Skeletal muscle satellite cell (primary cell): ENCODE measurements around the gene HIF1A. TPM values are rescaled to one million over a fixed set of nuclear protein-coding genes. Genes with fewer than 3 reads are reported as not detected.

ENCODE experiments used
- H3K27me3 ChIP-seq: 2 replicates; pipeline ENCODE4 v1.7.0; 2013; ENCODE audit warnings: low read length; ENCODE audit not compliant: control insufficient read depth, insufficient read depth
- H3K36me3 ChIP-seq: 2 replicates; pipeline ENCODE4 v1.7.0; 2013; ENCODE audit warnings: mild to moderate bottlenecking, control low read depth, low read length; ENCODE audit not compliant: insufficient read depth
- H3K4me1 ChIP-seq: 2 replicates; pipeline ENCODE4 v1.7.0; 2013; ENCODE audit warnings: low read length; ENCODE audit not compliant: control insufficient read depth, insufficient read depth
- H3K4me2 ChIP-seq: 2 replicates; pipeline ENCODE4 v1.7.0; 2013; ENCODE audit warnings: mild to moderate bottlenecking, low read length
- H3K4me3 ChIP-seq: 2 replicates; pipeline ENCODE4 v1.7.0; 2013; ENCODE audit warnings: low read length
- H3K9ac ChIP-seq: 2 replicates; pipeline ENCODE4 v1.7.0; 2013; ENCODE audit warnings: mild to moderate bottlenecking, low read depth, low read length, moderate library complexity
- H3K9me3 ChIP-seq: replicated peaks from 2 replicates; pipeline ENCODE4 v1.7.0; 2013; ENCODE audit warnings: mild to moderate bottlenecking, control low read depth, low read length
- total RNA-seq: library from RNA; depleted of rRNA; stranded (reverse); fragments of >200 nt; gene quantifications from 2 replicates; pipeline ENCODE4 v1.2.3, GENCODE V29; 2012; rRNA removed

The HIF1A gene
- total RNA-seq, result 339 and 489 TPM in 2 replicates

GRCh38 chr14:61694830-61695694 is at the start of gene HIF1A:
TSS of gene HIF1A (plus strand) at chr14:61695513. CDS start at chr14:61695805, 292 bp downstream.
- Histone ChIP-seq H3K4me2 (peak within 1 kb of the TSS; percentile 92), H3K27me3 (no peaks in the 10 kb centered on the region)

GRCh38 chr14:61646366-61647116 is 48.8 kb upstream of the HIF1A start:
- Histone ChIP-seq H3K4me1 (peaks cover 40% of the 10 kb centered on the region), H3K4me2 (no peak overlapping the region), H3K36me3 (no peaks in the 10 kb centered on the region), H3K27me3 (no peaks in the 10 kb centered on the region), H3K9me3 (no peaks in the 10 kb centered on the region), H3K9ac (no peak overlapping the region), H3K4me3 (no peak overlapping the region)

More at GRCh38 chr14:61694830-61695694, at the start of gene HIF1A:
- Histone ChIP-seq H3K4me3 (peak within 1 kb of the TSS; percentile 86), H3K9ac (peak within 1 kb of the TSS; percentile 98), H3K9me3 (no peaks in the 10 kb centered on the region), H3K36me3 (peaks cover 33% of the 10 kb centered on the region), H3K4me1 (peaks cover 13% of the 10 kb centered on the region)

GRCh38 chr14:61647704-61648103 is 47.6 kb upstream of the HIF1A start:
- Histone ChIP-seq H3K4me1 (peaks cover 31% of the 10 kb centered on the region), H3K36me3 (no peaks in the 10 kb centered on the region), H3K4me2 (no peak overlapping the region), H3K9ac (no peak overlapping the region), H3K9me3 (no peaks in the 10 kb centered on the region), H3K27me3 (no peaks in the 10 kb centered on the region), H3K4me3 (no peak overlapping the region)

- Histone ChIP-seq H3K9me3 (no peaks in the 10 kb centered on the region), H3K36me3 (no peaks in the 10 kb centered on the region), H3K4me3 (no peak overlapping the region), H3K4me2 (no peak overlapping the region), H3K27me3 (no peaks in the 10 kb centered on the region), H3K4me1 (peaks cover 31% of the 10 kb centered on the region), H3K9ac (no peak overlapping the region)
Observed at GRCh38 chr14:61648377-61648776, 46.9 kb upstream of the HIF1A start.

- no peak overlapping the region for H3K9ac ChIP-seq
- no peak overlapping the region for H3K4me3 ChIP-seq
- no peaks in the 10 kb centered on the region for H3K36me3 ChIP-seq
- no peaks in the 10 kb centered on the region for H3K9me3 ChIP-seq
- H3K4me2 ChIP-seq, result no peak overlapping the region
- no peaks in the 10 kb centered on the region for H3K27me3 ChIP-seq
- peaks cover 31% of the 10 kb centered on the region for H3K4me1 ChIP-seq
Observed at GRCh38 chr14:61649283-61649682, 46.0 kb upstream of the HIF1A start.

- no peak overlapping the region for H3K4me2 ChIP-seq
- no peaks in the 10 kb centered on the region for H3K9me3 ChIP-seq
- no peak overlapping the region for H3K9ac ChIP-seq
- no peaks in the 10 kb centered on the region for H3K27me3 ChIP-seq
- no peaks in the 10 kb centered on the region for H3K36me3 ChIP-seq
- H3K4me1 ChIP-seq, result peaks cover 20% of the 10 kb centered on the region
- no peak overlapping the region for H3K4me3 ChIP-seq
Observed at GRCh38 chr14:61651355-61651754, 44.0 kb upstream of the HIF1A start.

- H3K4me2 ChIP-seq, result peak overlapping the region; percentile 3
- peak overlapping the region; percentile 54 for H3K9ac ChIP-seq
- no peaks in the 10 kb centered on the region for H3K9me3 ChIP-seq
- H3K36me3 ChIP-seq, result no peaks in the 10 kb centered on the region
- H3K27me3 ChIP-seq, result no peaks in the 10 kb centered on the region
- H3K4me3 ChIP-seq, result no peak overlapping the region
- H3K4me1 ChIP-seq, result peaks cover 20% of the 10 kb centered on the region
Observed at GRCh38 chr14:61652526-61653262, 42.6 kb upstream of the HIF1A start.

- H3K9me3 ChIP-seq, result no peaks in the 10 kb centered on the region
- peak overlapping the region; percentile 54 for H3K9ac ChIP-seq
- H3K36me3 ChIP-seq, result no peaks in the 10 kb centered on the region
- H3K4me3 ChIP-seq, result no peak overlapping the region
- H3K4me2 ChIP-seq, result peak overlapping the region; percentile 3
- no peaks in the 10 kb centered on the region for H3K27me3 ChIP-seq
- peaks cover 20% of the 10 kb centered on the region for H3K4me1 ChIP-seq
Observed at GRCh38 chr14:61653507-61653906, 41.8 kb upstream of the HIF1A start.

- Histone ChIP-seq H3K27me3 (no peaks in the 10 kb centered on the region), H3K4me1 (peaks cover 21% of the 10 kb centered on the region), H3K36me3 (no peaks in the 10 kb centered on the region), H3K4me2 (peak overlapping the region; percentile 3), H3K9ac (peak overlapping the region; percentile 26), H3K9me3 (no peaks in the 10 kb centered on the region), H3K4me3 (no peak overlapping the region)
Observed at GRCh38 chr14:61654026-61654425, 41.3 kb upstream of the HIF1A start.

GRCh38 chr14:61655777-61656176 is 39.5 kb upstream of the HIF1A start:
- H3K9me3 ChIP-seq, result no peaks in the 10 kb centered on the region
- H3K27me3 ChIP-seq, result no peaks in the 10 kb centered on the region
- no peak overlapping the region for H3K9ac ChIP-seq
- no peaks in the 10 kb centered on the region for H3K36me3 ChIP-seq
- no peak overlapping the region for H3K4me3 ChIP-seq
- no peak overlapping the region for H3K4me2 ChIP-seq
- peaks cover 38% of the 10 kb centered on the region for H3K4me1 ChIP-seq

GRCh38 chr14:61656341-61656740 is 39.0 kb upstream of the HIF1A start:
- H3K9me3 ChIP-seq, result no peaks in the 10 kb centered on the region
- peaks cover 44% of the 10 kb centered on the region for H3K4me1 ChIP-seq
- no peak overlapping the region for H3K4me3 ChIP-seq
- H3K27me3 ChIP-seq, result no peaks in the 10 kb centered on the region
- no peak overlapping the region for H3K9ac ChIP-seq
- no peaks in the 10 kb centered on the region for H3K36me3 ChIP-seq
- no peak overlapping the region for H3K4me2 ChIP-seq
